Bronchial epithelial cell (primary cell): ENCODE measurements around the gene KANK4. TPM values are rescaled to one million over a fixed set of nuclear protein-coding genes. Genes with fewer than 3 reads are reported as not detected.
"Not testable (repeated sequence)": the region's sequence is repeated elsewhere in the genome, so short reads cannot be mapped to it uniquely, and the experiment has no call there.

Experiments used
- DNase-seq: peaks from one replicate; pipeline ENCODE4 v3.0.0-alpha.2; 2010; ENCODE audit warnings: low read depth
- FAIRE-seq: peaks from 2 replicates; lab custom pipeline; 2011; peaks lifted over from hg19 to GRCh38; lab: Jason Lieb, UNC
- H3K27me3 ChIP-seq: 2 replicates; pipeline ENCODE4 v1.5.1; 2011; ENCODE audit warnings: low read length; ENCODE audit not compliant: control insufficient read depth, insufficient read depth
- H3K36me3 ChIP-seq: 2 replicates; pipeline ENCODE4 v1.5.1; 2011; ENCODE audit warnings: low read length; ENCODE audit not compliant: control insufficient read depth, insufficient read depth
- H3K4me3 ChIP-seq: 2 replicates; pipeline ENCODE4 v1.5.1; 2011; ENCODE audit warnings: mild to moderate bottlenecking, low read depth, low read length, control low read depth
- total RNA-seq: library from RNA; depleted of rRNA; stranded (reverse); fragments of >200 nt; gene quantifications from 2 replicates; pipeline ENCODE4 v1.2.1, GENCODE V29; 2014
- TF ChIP-seq, protein P1 (sequence below): IDR thresholded peaks from 2 replicates; pipeline ENCODE4 v1.5.1; 2011; ENCODE audit warnings: mild to moderate bottlenecking, moderate library complexity, low read length, control low read depth, inconsistent platforms; ENCODE audit not compliant: insufficient read depth, severe bottlenecking

The KANK4 gene
- total RNA-seq, 1 donor from 2014 or later, result 0.26 TPM

DNA sequence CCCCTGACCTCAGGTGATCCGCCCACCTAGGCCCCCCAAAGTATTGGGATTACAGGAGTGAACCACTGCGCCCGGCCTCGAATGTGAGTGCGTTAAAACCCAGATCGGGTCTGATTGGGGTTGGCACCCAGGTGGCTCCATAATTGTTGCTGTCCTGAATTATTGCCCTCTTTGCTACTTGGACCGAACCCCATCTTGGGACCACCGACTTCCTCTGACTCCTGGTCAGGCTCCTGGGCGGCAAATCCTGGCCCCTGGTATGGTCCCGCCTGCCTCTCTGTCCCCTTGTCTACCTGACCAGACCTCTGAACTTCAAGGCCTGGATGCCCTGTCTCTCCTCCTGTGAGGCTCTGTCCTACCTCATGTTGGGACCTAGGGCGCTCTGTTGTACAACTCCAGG is 91.7 kb downstream of the KANK4 start:
- Histone ChIP-seq H3K27me3 (no peaks in the 10 kb centered on the region), H3K4me3 (no peak overlapping the region), H3K36me3 (no peaks in the 10 kb centered on the region)
- FAIRE-seq (no peak), DNase-seq (no peak)
- TF ChIP-seq, protein P1, sequence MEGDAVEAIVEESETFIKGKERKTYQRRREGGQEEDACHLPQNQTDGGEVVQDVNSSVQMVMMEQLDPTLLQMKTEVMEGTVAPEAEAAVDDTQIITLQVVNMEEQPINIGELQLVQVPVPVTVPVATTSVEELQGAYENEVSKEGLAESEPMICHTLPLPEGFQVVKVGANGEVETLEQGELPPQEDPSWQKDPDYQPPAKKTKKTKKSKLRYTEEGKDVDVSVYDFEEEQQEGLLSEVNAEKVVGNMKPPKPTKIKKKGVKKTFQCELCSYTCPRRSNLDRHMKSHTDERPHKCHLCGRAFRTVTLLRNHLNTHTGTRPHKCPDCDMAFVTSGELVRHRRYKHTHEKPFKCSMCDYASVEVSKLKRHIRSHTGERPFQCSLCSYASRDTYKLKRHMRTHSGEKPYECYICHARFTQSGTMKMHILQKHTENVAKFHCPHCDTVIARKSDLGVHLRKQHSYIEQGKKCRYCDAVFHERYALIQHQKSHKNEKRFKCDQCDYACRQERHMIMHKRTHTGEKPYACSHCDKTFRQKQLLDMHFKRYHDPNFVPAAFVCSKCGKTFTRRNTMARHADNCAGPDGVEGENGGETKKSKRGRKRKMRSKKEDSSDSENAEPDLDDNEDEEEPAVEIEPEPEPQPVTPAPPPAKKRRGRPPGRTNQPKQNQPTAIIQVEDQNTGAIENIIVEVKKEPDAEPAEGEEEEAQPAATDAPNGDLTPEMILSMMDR, result no peak

DNA sequence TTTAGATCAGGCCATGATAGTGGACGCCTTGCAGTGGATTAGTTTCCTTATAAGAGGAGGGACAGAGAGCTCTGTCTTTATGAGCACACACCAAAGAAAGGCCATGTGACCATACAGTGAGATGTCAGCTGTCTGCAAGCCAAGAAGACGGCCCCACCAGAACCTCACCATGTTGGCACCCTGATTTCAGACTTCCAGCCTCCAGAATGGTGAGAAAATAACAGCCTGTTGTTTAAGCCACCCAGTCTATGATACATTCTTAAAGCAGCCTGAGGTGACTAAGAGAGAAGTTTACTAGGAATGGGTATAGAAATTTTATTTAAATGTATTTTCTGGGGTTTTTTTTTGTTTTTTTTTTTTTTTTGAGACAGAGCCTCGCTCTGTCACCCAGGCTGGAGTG is 95.1 kb downstream of the KANK4 start:
- H3K27me3 ChIP-seq, result no peaks in the 10 kb centered on the region
- DNase-seq, result no peak
- TF ChIP-seq, protein P1, result no peak
- FAIRE-seq, result no peak
- H3K36me3 ChIP-seq, result no peaks in the 10 kb centered on the region
- no peak overlapping the region for H3K4me3 ChIP-seq

- H3K27me3 ChIP-seq, result no peaks in the 10 kb centered on the region
Observed at GRCh38 chr1:62222321-62222720, 96.9 kb downstream of the KANK4 start.

DNA sequence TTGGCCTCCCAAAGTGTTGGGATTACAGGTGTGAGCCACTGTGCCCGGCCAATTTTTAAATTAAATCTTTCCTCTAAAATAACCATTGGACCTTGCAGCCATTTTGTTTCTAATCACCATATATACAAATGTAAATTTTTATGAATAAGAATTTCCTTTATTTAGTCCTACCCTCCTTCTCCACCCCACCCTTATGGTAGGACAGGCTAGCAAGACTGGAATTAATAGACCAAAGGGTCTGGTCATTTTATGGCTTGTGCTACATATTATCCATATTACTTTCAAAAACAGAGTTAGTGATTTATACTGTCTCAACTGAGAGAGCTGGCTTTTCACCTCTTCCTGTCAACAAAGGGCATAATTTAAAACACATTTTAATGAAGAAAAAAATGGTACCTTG is 98.1 kb downstream of the KANK4 start:
- no peak for DNase-seq
- H3K4me3 ChIP-seq, result no peak overlapping the region
- TF ChIP-seq, protein P1, result no peak

More at GRCh38 chr1:62222321-62222720, 96.9 kb downstream of the KANK4 start:
- FAIRE-seq (no peak), DNase-seq (no peak)
- no peaks in the 10 kb centered on the region for H3K36me3 ChIP-seq
- TF ChIP-seq, protein P1, result no peak
- H3K4me3 ChIP-seq, result no peak overlapping the region

DNA sequence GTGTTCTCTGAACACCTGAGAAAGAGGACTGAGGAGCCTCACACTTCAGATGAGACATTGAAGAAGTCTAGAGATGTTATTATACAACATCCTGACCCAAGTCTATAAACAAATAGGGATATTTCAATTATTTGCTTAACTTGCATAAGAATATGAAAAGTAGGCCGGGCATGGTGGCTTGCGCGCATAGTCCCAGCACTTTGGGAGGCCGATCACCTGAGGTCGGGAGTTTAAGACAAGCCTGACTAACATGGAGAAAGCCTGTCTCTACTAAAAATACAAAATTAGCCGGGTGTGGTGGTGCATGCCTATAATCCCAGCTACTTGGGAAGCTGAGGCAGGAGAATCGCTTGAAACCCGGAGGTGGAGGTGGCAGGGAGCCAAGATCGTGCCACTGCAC is 98.8 kb downstream of the KANK4 start:
- not testable (repeated sequence) for H3K36me3 ChIP-seq, H3K27me3 ChIP-seq, FAIRE-seq, H3K4me3 ChIP-seq, DNase-seq

More for the DNA sequence above, 98.1 kb downstream of the KANK4 start:
- no peak for FAIRE-seq
- H3K27me3 ChIP-seq, result no peaks in the 10 kb centered on the region
- H3K36me3 ChIP-seq, result no peaks in the 10 kb centered on the region

- FAIRE-seq (no peak), DNase-seq (no peak)
- Histone ChIP-seq H3K36me3 (no peaks in the 10 kb centered on the region), H3K4me3 (no peak overlapping the region), H3K27me3 (no peaks in the 10 kb centered on the region)
- TF ChIP-seq, protein P1, result no peak
Observed at GRCh38 chr1:62218604-62219003, 100.6 kb downstream of the KANK4 start.
